Uterus (tissue), 2 donors: ENCODE results near the gene ATP13A3.

Experiments
- CTCF ChIP-seq, 4 experiments: fragments of 200-600 bp in 2 of 4; fragments of 450-650 bp in 2 of 4; sonication (generic) in 2 of 4; IDR thresholded peaks; one replicate each; pipeline ENCODE4 v1.5.1; 2016 to 2019; ENCODE audit warnings: antibody characterized with exemption in 4 of 4, mild to moderate bottlenecking in 2 of 4, moderate library complexity in 1 of 4
- POLR2A ChIP-seq, 2 donors: fragments of 450-650 bp; IDR thresholded peaks; one replicate each; pipeline ENCODE4 v1.6.1; 2016; ENCODE audit warnings: antibody characterized with exemption in 2 of 2, mild to moderate bottlenecking in 1 of 2, moderate library complexity in 1 of 2

DNA sequence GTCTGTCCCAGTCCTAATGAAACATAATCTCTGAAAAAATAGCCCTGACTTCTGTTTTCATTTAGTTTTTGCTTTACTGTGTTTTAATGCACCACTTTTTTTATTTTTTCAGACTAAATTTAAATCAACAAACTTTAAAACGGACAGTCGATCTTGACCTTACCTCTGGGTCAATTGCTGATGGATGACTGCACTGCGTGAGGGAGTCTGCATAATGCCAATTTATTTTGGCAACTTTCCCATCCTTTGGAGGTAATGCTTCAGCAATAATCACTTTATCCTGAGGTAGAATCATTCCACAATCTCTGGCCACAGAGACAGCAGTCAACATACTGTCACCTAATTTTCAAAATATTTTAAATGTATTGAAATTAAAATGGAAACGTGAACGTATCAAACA is 55.2 kb downstream of the ATP13A3 start:
- TF ChIP-seq CTCF (IDR thresholded peaks at IDR 0.05), result no peak
- TF ChIP-seq POLR2A (IDR thresholded peaks at IDR 0.05), result no peak
